ENCODE measurements around the gene CAST. TPM values are rescaled to one million over a fixed set of nuclear protein-coding genes. Genes with fewer than 3 reads are reported as not detected.

The CAST gene
- total RNA-seq, 1 experiment from 2014 or later: 225 TPM

GRCh38 chr5:96645091-96645490, 17.1 kb upstream of the CAST start:
- DNase-seq (ENCODE audit: low spot score): no peak

- no peak for DNase-seq (ENCODE audit: low spot score)
Measured at GRCh38 chr5:96648023-96648422, 14.2 kb upstream of the CAST start.

GRCh38 chr5:96648593-96648992, 13.6 kb upstream of the CAST start:
- DNase-seq (ENCODE audit: low spot score): no peak

- DNase-seq (ENCODE audit: low spot score): no peak
Measured at GRCh38 chr5:96649251-96649662, 12.9 kb upstream of the CAST start.

GRCh38 chr5:96649681-96650540, 12.3 kb upstream of the CAST start:
- DNase-seq (ENCODE audit: low spot score): no peak

GRCh38 chr5:96651047-96651446, 11.1 kb upstream of the CAST start:
- DNase-seq (ENCODE audit: low spot score): no peak

- DNase-seq (ENCODE audit: low spot score): no peak
Measured at GRCh38 chr5:96651948-96652753, 10.0 kb upstream of the CAST start.

GRCh38 chr5:96652769-96653454, 9.3 kb upstream of the CAST start:
- peak; percentile 70 for DNase-seq (ENCODE audit: low spot score)

- no peak for DNase-seq (ENCODE audit: low spot score)
Measured at GRCh38 chr5:96654209-96654608, 8.0 kb upstream of the CAST start.

GRCh38 chr5:96655085-96655484, 7.1 kb upstream of the CAST start:
- DNase-seq (ENCODE audit: low spot score): no peak

GRCh38 chr5:96655506-96655905, 6.7 kb upstream of the CAST start:
- peak; percentile 47 for DNase-seq (ENCODE audit: low spot score)

GRCh38 chr5:96657068-96657467, 5.1 kb upstream of the CAST start:
- peak; percentile 98 for DNase-seq (ENCODE audit: low spot score)

- DNase-seq (ENCODE audit: low spot score): no peak
Measured at GRCh38 chr5:96658272-96658671, 3.9 kb upstream of the CAST start.

- no peak for DNase-seq (ENCODE audit: low spot score)
Measured at GRCh38 chr5:96659170-96659569, 3.0 kb upstream of the CAST start.

GRCh38 chr5:96660971-96661854, 963 bp upstream of the CAST start:
- DNase-seq (ENCODE audit: low spot score): peak; percentile 46

- DNase-seq (ENCODE audit: low spot score): peak; percentile 87
Measured at GRCh38 chr5:96662725-96663518, 746 bp downstream of the CAST start.

GRCh38 chr5:96663608-96664007, 1.4 kb downstream of the CAST start:
- DNase-seq (ENCODE audit: low spot score): no peak

GRCh38 chr5:96664669-96665068, 2.5 kb downstream of the CAST start:
- DNase-seq (ENCODE audit: low spot score): no peak

GRCh38 chr5:96668725-96669124, 6.5 kb downstream of the CAST start:
- no peak for DNase-seq (ENCODE audit: low spot score)

GRCh38 chr5:96669909-96670308, 7.7 kb downstream of the CAST start:
- DNase-seq (ENCODE audit: low spot score): no peak

All from A172 (cell line).